HepG2 (cell line): ENCODE results near the gene ZNF839. TPM values are rescaled to one million over a fixed set of nuclear protein-coding genes. Genes with fewer than 3 reads are reported as not detected.

Source experiments
- BCL3 ChIP-seq: sonication (generic); formaldehyde crosslinking; IDR thresholded peaks from 2 replicates; pipeline ENCODE4 v1.5.1; 2020; ENCODE audit warnings: mild to moderate bottlenecking, missing genetic modification reagents, moderate library complexity
- CREBL2 ChIP-seq: sonication (generic); formaldehyde crosslinking; IDR thresholded peaks from 2 replicates; pipeline ENCODE4 v1.8.1; 2023; ENCODE audit warnings: missing genetic modification reagents, mild to moderate bottlenecking, borderline replicate concordance
- EEA1 ChIP-seq: sonication (generic); formaldehyde crosslinking; IDR thresholded peaks from 2 replicates; pipeline ENCODE4 v1.5.1; 2020; ENCODE audit warnings: mild to moderate bottlenecking, missing genetic modification reagents, borderline replicate concordance
- HNRNPL ChIP-seq: fragments of 200-400 bp; formaldehyde crosslinking; IDR thresholded peaks from 2 replicates; pipeline ENCODE4 v1.6.1; 2017; ENCODE audit warnings: mild to moderate bottlenecking, low read depth, low read length
- KDM3A ChIP-seq: IDR thresholded peaks from 2 replicates; pipeline ENCODE4 v1.6.1; 2018; ENCODE audit warnings: low read depth, missing compliant biosample characterization
- KMT2B ChIP-seq: IDR thresholded peaks from 2 replicates; pipeline ENCODE4 v1.6.1; 2016; ENCODE audit warnings: missing genetic modification reagents, missing compliant biosample characterization
- NPAS2 ChIP-seq: sonication (generic); formaldehyde crosslinking; IDR thresholded peaks from 2 replicates; pipeline ENCODE4 v1.8.0; 2022; ENCODE audit warnings: mild to moderate bottlenecking, missing genetic modification reagents, borderline replicate concordance
- ZBTB4 ChIP-seq: sonication (generic); formaldehyde crosslinking; IDR thresholded peaks from 2 replicates; pipeline ENCODE4 v1.4.0; 2020; ENCODE audit warnings: missing genetic modification reagents, mild to moderate bottlenecking, borderline replicate concordance
- ZNF292 ChIP-seq: sonication (generic); formaldehyde crosslinking; IDR thresholded peaks from 2 replicates; pipeline ENCODE4 v1.8.1; 2022; ENCODE audit warnings: mild to moderate bottlenecking, low read depth, missing genetic modification reagents, borderline replicate concordance
- ZNF414 ChIP-seq: sonication (generic); formaldehyde crosslinking; IDR thresholded peaks from 2 replicates; pipeline ENCODE4 v1.5.0; 2020; ENCODE audit warnings: missing genetic modification reagents
- ZNF646 ChIP-seq: sonication (generic); formaldehyde crosslinking; IDR thresholded peaks from 2 replicates; pipeline ENCODE4 v1.9.0; 2021; ENCODE audit warnings: mild to moderate bottlenecking, missing genetic modification reagents
- ZNF747 ChIP-seq: sonication (generic); formaldehyde crosslinking; IDR thresholded peaks from 2 replicates; pipeline ENCODE4 v1.8.1; 2023; ENCODE audit warnings: missing genetic modification reagents, mild to moderate bottlenecking, borderline replicate concordance
- polyA plus RNA-seq, 8 experiments: library from polyadenylated mRNA; depleted of rRNA in 3 of 8; stranded (reverse) in 7 of 8; unstranded in 1 of 8; fragments of >200 nt; fragmentation: Illumina TruSeq in 4 of 8; extraction: Trizol in 4 of 8; gene quantifications; 2 replicates each; pipeline versions ENCODE4 v1.2.1 to v1.2.3, GENCODE V29; 2011 to 2016; ENCODE audit warnings: low read depth in 4 of 8, missing spikeins in 1 of 8, mixed read lengths in 1 of 8; ENCODE audit not compliant: insufficient read depth in 1 of 8
- total RNA-seq, 5 experiments: library from RNA; depleted of rRNA; stranded (reverse); fragments of >200 nt; fragmentation: Illumina TruSeq; extraction: Trizol; gene quantifications; 2 replicates each; pipeline ENCODE4 v1.2.3, GENCODE V29; 2016; ENCODE audit warnings: low read depth in 1 of 5

ZNF839 gene
- total and polyA plus RNA-seq, 2 of the 13 experiments (the other 11 are each of a cell fraction or from before 2014, with no cell fraction given): 11.1 to 12.8 TPM

- TF ChIP-seq KMT2B: peak; percentile 69; the same call in 1 of the 2 replicates
- no peak for TF ChIP-seq EEA1 (CRISPR knock-in tag)
- TF ChIP-seq CREBL2 (CRISPR knock-in tag): no peak
- no peak for TF ChIP-seq ZNF646
- peak; percentile 65; the same call in 1 of the 2 replicates for TF ChIP-seq ZNF747 (CRISPR knock-in tag)
- peak; percentile 41; the same call in 1 of the 2 replicates for TF ChIP-seq ZNF414 (CRISPR knock-in tag)
- no peak for TF ChIP-seq KDM3A
- no peak for TF ChIP-seq NPAS2 (CRISPR knock-in tag)
- no peak for TF ChIP-seq HNRNPL
- TF ChIP-seq BCL3: 0 out of 2 replicates have a peak, but pooled peaks have one; percentile 13
- TF ChIP-seq ZBTB4 (CRISPR knock-in tag): no peak
- no peak for TF ChIP-seq ZNF292 (CRISPR knock-in tag)
These were observed at the start of gene ZNF839 (continued) for GRCh38 chr14:102319351-102320032.
